H1 (cell line): ENCODE data around the gene SPTLC3. TPM values are rescaled to one million over a fixed set of nuclear protein-coding genes. Genes with fewer than 3 reads are reported as not detected.
"Not testable (repeated sequence)": the region's sequence is repeated elsewhere in the genome, so short reads cannot be mapped to it uniquely, and the experiment has no call there.

Source experiments
- CTCF ChIA-PET: fragments of 300-600 bp; sonication (Branson Sonifier 250); formaldehyde crosslinking; loops from one replicate; lab custom pipeline; 2021; ENCODE audit not compliant: partially characterized antibody; lab: Charles Lee
- POLR2A ChIA-PET: fragments of 300-600 bp; sonication (Branson Sonifier 250); formaldehyde crosslinking; loops from one replicate; lab custom pipeline; 2021; ENCODE audit warnings: inconsistent platforms; ENCODE audit not compliant: partially characterized antibody; lab: Charles Lee
- DNase-seq, 2 experiments: peaks; one replicate each; pipeline versions ENCODE4 v3.0.0 to v3.0.0-alpha.2; 2010 to 2022; ENCODE audit warnings: low spot score in 2 of 2, low read depth in 1 of 2, mixed read lengths in 1 of 2
- FAIRE-seq: peaks from 2 replicates; lab custom pipeline; 2011; peaks lifted over from hg19 to GRCh38; lab: Jason Lieb, UNC
- H2AFZ ChIP-seq: 2 replicates; pipeline ENCODE4 v1.8.1; 2012; ENCODE audit warnings: low read length, inconsistent platforms
- H2AK5ac ChIP-seq: 2 replicates; pipeline ENCODE4 v1.6.1; 2013; ENCODE audit warnings: low read depth, low read length
- H2BK120ac ChIP-seq: replicated peaks from 2 replicates; pipeline ENCODE3; 2013; ENCODE audit warnings: low read depth, low read length, inconsistent platforms
- H2BK12ac ChIP-seq: 2 replicates; pipeline ENCODE4 v1.6.1; 2013; ENCODE audit warnings: low read depth, low read length
- H2BK15ac ChIP-seq: 2 replicates; pipeline ENCODE4 v1.6.1; 2013; ENCODE audit warnings: low read length
- H2BK20ac ChIP-seq: 2 replicates; pipeline ENCODE4 v1.6.1; 2013; ENCODE audit warnings: low read length
- H2BK5ac ChIP-seq: 2 replicates; pipeline ENCODE4 v1.6.1; 2013; ENCODE audit warnings: low read depth, low read length
- H3K14ac ChIP-seq: 2 replicates; pipeline ENCODE4 v1.6.1; 2013; ENCODE audit warnings: inconsistent platforms; ENCODE audit not compliant: insufficient read length
- H3K18ac ChIP-seq: 2 replicates; pipeline ENCODE4 v1.6.1; 2013; ENCODE audit warnings: low read length; ENCODE audit errors: extremely low read depth
- H3K23ac ChIP-seq: 2 replicates; pipeline ENCODE4 v1.6.1; 2013; ENCODE audit warnings: inconsistent platforms; ENCODE audit not compliant: insufficient read length
- H3K23me2 ChIP-seq: 2 replicates; pipeline ENCODE4 v1.6.1; 2013; ENCODE audit warnings: low read depth, low read length
- H3K27ac ChIP-seq: 2 replicates; pipeline ENCODE4 v1.6.1; 2011; ENCODE audit warnings: low read depth, low read length, inconsistent platforms
- H3K27me3 ChIP-seq, 4 experiments: replicated peaks in 1 of 4; 1 replicate in 1 of 4; 2 replicates in 3 of 4; pipeline versions ENCODE4 v1.6.1 to v1.8.1; 2011 to 2013; ENCODE audit warnings: low read length in 3 of 4, mild to moderate bottlenecking in 3 of 4, inconsistent platforms in 2 of 4, mixed read lengths in 2 of 4, moderate library complexity in 1 of 4; ENCODE audit not compliant: control insufficient read depth in 3 of 4, insufficient read depth in 3 of 4; ENCODE audit errors: extremely low read depth in 1 of 4
- H3K36me3 ChIP-seq, 4 experiments: 2 replicates each; pipeline versions ENCODE4 v1.6.1 to v1.8.1; 2011 to 2013; ENCODE audit warnings: mild to moderate bottlenecking in 4 of 4, low read length in 3 of 4, moderate library complexity in 2 of 4, control low read depth in 1 of 4, inconsistent platforms in 1 of 4; ENCODE audit not compliant: insufficient read depth in 4 of 4, control insufficient read depth in 2 of 4
- H3K4ac ChIP-seq: replicated peaks from 2 replicates; pipeline ENCODE3; 2013; ENCODE audit warnings: low read length, low read depth, mixed read lengths, inconsistent platforms; ENCODE audit not compliant: insufficient read length
- H3K4me1 ChIP-seq, 4 experiments: replicated peaks in 1 of 4; 1 replicate in 1 of 4; 2 replicates in 3 of 4; pipeline versions ENCODE4 v1.6.1 to v1.8.1; 2011 to 2013; ENCODE audit warnings: low read length in 3 of 4, inconsistent platforms in 2 of 4, mixed read lengths in 1 of 4; ENCODE audit not compliant: insufficient read depth in 4 of 4, control insufficient read depth in 3 of 4
- H3K4me2 ChIP-seq, 2 experiments: 2 replicates each; pipeline versions ENCODE4 v1.6.1 to v1.8.1; 2011 to 2013; ENCODE audit warnings: low read depth in 2 of 2, low read length in 2 of 2, control low read depth in 1 of 2, inconsistent platforms in 1 of 2, mild to moderate bottlenecking in 1 of 2; ENCODE audit not compliant: insufficient read depth in 1 of 2
- H3K4me3 ChIP-seq, 4 experiments: fragments of 200-600, 300-600 bp in 1 of 4; sonication (generic), shearing (Covaris generic), sonication (Bioruptor Twin) in 1 of 4; 2 replicates each; pipeline versions ENCODE4 v1.5.1 to v1.8.1; 2011 to 2016; ENCODE audit warnings: low read length in 4 of 4, low read depth in 3 of 4, control low read depth in 2 of 4, inconsistent platforms in 2 of 4, mild to moderate bottlenecking in 2 of 4, mixed read lengths in 1 of 4, moderate library complexity in 1 of 4; ENCODE audit not compliant: insufficient read depth in 2 of 4; ENCODE audit errors: extremely low read depth in 1 of 4
- H3K56ac ChIP-seq: replicated peaks from 2 replicates; pipeline ENCODE3; 2013; ENCODE audit warnings: low read depth, mild to moderate bottlenecking, mixed read lengths, low read length, inconsistent platforms; ENCODE audit not compliant: insufficient read length
- H3K79me1 ChIP-seq: 2 replicates; pipeline ENCODE4 v1.6.1; 2013; ENCODE audit warnings: low read depth, low read length, control low read depth
- H3K79me2 ChIP-seq, 2 experiments: 2 replicates each; pipeline versions ENCODE4 v1.6.1 to v1.8.1; 2012 to 2013; ENCODE audit warnings: low read length in 2 of 2, mild to moderate bottlenecking in 2 of 2, inconsistent platforms in 1 of 2; ENCODE audit not compliant: insufficient read depth in 2 of 2, control insufficient read depth in 1 of 2
- H3K9ac ChIP-seq, 4 experiments: replicated peaks in 1 of 4; 1 replicate in 1 of 4; 2 replicates in 3 of 4; pipeline versions ENCODE4 v1.6.1 to v1.8.1; 2011 to 2013; ENCODE audit warnings: low read depth in 3 of 4, low read length in 3 of 4, control low read depth in 2 of 4, mild to moderate bottlenecking in 2 of 4, moderate library complexity in 2 of 4, inconsistent platforms in 1 of 4; ENCODE audit errors: extremely low read depth in 1 of 4
- H3K9me3 ChIP-seq, 2 experiments: 2 replicates each; pipeline versions ENCODE4 v1.6.1 to v1.8.1; 2012 to 2013; ENCODE audit warnings: mild to moderate bottlenecking in 2 of 2, moderate library complexity in 2 of 2, control low read depth in 1 of 2, inconsistent platforms in 1 of 2, low read depth in 1 of 2, low read length in 1 of 2, mixed read lengths in 1 of 2; ENCODE audit not compliant: insufficient read depth in 2 of 2
- H4K20me1 ChIP-seq, 2 experiments: replicated peaks in 1 of 2; 2 replicates each; pipeline versions ENCODE3 to v1.8.1; 2011 to 2013; ENCODE audit warnings: inconsistent platforms in 2 of 2, low read length in 2 of 2, mild to moderate bottlenecking in 1 of 2; ENCODE audit not compliant: insufficient read depth in 2 of 2, control insufficient read depth in 1 of 2
- H4K5ac ChIP-seq: 2 replicates; pipeline ENCODE4 v1.6.1; 2013; ENCODE audit warnings: low read length, low read depth, mixed read lengths, inconsistent platforms; ENCODE audit not compliant: insufficient read length
- H4K8ac ChIP-seq: 2 replicates; pipeline ENCODE4 v1.8.0; 2013; ENCODE audit warnings: mild to moderate bottlenecking, moderate library complexity, low read length, inconsistent platforms; ENCODE audit not compliant: insufficient read depth; ENCODE audit errors: extremely low read depth
- H4K91ac ChIP-seq: replicated peaks from 2 replicates; pipeline ENCODE3; 2013; ENCODE audit warnings: low read length, mixed read lengths, inconsistent platforms; ENCODE audit not compliant: insufficient read length
- WGBS, 2 experiments: shearing (Covaris generic) in 1 of 2; methylation state at CpG; one replicate each; pipeline versions ENCODE4 v1.1.6 to v1.1.7; 2013 to 2015; ENCODE audit warnings: low lambda C conversion rate in 2 of 2, mixed read lengths in 2 of 2, inconsistent platforms in 1 of 2, low coverage in 1 of 2, missing lambda C conversion rate in 1 of 2; ENCODE audit not compliant: insufficient replicate concordance in 2 of 2, insufficient coverage in 1 of 2, insufficient read length in 1 of 2; ENCODE audit errors: extremely low coverage in 1 of 2, missing lambda C conversion rate in 1 of 2; 5-methylcytosine and 5-hydroxymethylcytosine counted together
- polyA plus RNA-seq, 7 experiments: library from polyadenylated mRNA; depleted of rRNA in 3 of 7; stranded (reverse) in 5 of 7; unstranded in 2 of 7; fragments of >200 nt in 5 of 7; fragments of 200-250 nt in 2 of 7; gene quantifications; 1 replicate in 5 of 7; 2 replicates in 1 of 7; 4 replicates in 1 of 7; pipeline versions ENCODE4 v1.2.1 to v1.2.3, GENCODE V29; 2011 to 2013; ENCODE audit warnings: missing spikeins in 2 of 7, mixed read lengths in 2 of 7
- total RNA-seq: library from RNA; stranded (reverse); fragmentation: NEBNext Ultra II Directional; extraction: Animal tissue kit (Norgen Biotek cat#: 25700); gene quantifications from 2 replicates; pipeline ENCODE4 v1.2.1, GENCODE V29; 2021

SPTLC3 gene
- total and polyA plus RNA-seq, 2 of the 8 experiments (the other 6 are each of a cell fraction or from before 2014, with no cell fraction given): 0.23 to 0.82 TPM

DNA sequence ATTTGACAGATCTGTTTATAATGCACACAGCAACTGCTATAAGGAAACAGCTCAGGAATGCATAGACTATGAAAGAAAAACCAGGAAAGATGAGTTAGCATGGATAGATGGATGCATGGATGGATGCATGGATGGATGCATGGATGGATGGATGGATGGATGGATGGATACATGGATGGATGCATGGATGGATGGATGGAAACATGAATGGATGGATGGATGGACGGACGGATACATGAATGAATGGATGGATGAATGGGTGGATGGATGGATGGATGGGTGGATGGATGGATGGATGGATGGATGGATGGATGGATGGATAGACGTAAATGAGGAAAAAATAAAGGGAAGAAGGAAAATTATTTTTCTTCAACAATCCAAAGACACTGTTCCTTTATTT, 29.1 kb upstream of the SPTLC3 start:
- H2BK12ac ChIP-seq, H3K9me3 ChIP-seq, H3K79me1 ChIP-seq, H3K4ac ChIP-seq, H3K27me3 ChIP-seq, H3K79me2 ChIP-seq, H2BK5ac ChIP-seq, H2BK20ac ChIP-seq, H2BK120ac ChIP-seq, H3K18ac ChIP-seq, H4K20me1 ChIP-seq, H3K9ac ChIP-seq, H3K4me3 ChIP-seq, CTCF ChIA-PET, H3K56ac ChIP-seq, H4K5ac ChIP-seq, FAIRE-seq, POLR2A ChIA-PET, H3K4me1 ChIP-seq, DNase-seq, H3K27ac ChIP-seq, H3K4me2 ChIP-seq, H2AFZ ChIP-seq, H3K23ac ChIP-seq, H3K14ac ChIP-seq, H3K23me2 ChIP-seq, H4K91ac ChIP-seq, H2BK15ac ChIP-seq, H3K36me3 ChIP-seq, H4K8ac ChIP-seq, H2AK5ac ChIP-seq: not testable (repeated sequence)
- 87% methylated on average over 3 of the region's 3 CpGs; no CpG with 5 or more reads in 1 of the 2 experiments for WGBS, 2 experiments
